GM18873 (cell line): ENCODE results near the gene TIMM44.
A peak's percentile ranks its signal among the peaks of the same experiment; 100 is the strongest.
"Not testable (repeated sequence)": the region's sequence is repeated elsewhere in the genome, so short reads cannot be mapped to it uniquely, and the experiment has no call there.

ENCODE experiments used
- ATAC-seq: cut with Tn5 transposase; IDR thresholded peaks from one replicate; pipeline ENCODE4 v1.9.1; 2021; ENCODE audit warnings: mild to moderate bottlenecking, moderate library complexity, moderate number of reproducible peaks; ENCODE audit not compliant: unreplicated experiment, low FRiP score

The TIMM44 gene

DNA sequence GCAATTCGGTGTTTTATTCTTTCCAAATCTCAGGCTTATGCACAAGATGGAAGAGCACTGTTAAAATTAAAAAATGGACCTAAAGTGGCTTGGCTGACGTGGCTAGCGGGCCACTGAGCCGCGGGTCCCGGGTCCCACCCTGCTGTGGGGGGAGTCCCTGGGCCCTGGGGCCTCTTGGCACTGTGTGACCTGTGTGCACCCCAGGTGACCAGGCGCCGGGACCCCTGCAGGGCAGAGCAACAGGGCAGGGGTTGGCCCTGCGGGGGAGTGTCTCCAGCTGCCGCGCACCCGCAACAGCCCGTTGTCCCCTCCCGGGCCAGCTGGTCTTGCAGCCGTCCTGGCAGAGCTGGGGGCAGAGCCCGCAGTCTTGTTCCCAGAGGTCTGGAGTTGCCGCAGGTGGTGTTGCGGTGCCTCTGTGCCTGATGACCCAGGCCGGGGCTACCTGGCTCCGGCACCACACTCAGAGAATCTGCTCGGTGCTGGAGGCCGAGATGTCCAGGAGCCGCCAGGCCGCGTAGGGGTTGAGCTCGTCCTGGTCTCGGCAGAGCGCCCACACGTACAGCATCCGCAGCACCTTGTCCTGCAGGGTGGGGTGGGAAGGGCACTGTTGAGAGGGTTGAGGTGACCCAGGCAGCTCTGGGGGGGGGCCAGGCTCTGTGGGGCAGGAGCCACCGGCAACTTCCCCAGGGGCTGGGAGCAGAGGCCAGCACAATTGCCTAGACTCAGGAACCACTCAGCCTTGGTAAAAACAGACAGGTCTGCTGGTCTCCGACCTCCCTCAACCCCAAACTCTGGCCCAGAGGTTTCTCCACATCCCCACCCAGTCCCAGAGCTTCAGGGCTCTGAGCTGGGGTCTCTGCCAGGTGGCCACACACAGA, 16.5 kb downstream of the TIMM44 start:
- no peak for ATAC-seq

DNA sequence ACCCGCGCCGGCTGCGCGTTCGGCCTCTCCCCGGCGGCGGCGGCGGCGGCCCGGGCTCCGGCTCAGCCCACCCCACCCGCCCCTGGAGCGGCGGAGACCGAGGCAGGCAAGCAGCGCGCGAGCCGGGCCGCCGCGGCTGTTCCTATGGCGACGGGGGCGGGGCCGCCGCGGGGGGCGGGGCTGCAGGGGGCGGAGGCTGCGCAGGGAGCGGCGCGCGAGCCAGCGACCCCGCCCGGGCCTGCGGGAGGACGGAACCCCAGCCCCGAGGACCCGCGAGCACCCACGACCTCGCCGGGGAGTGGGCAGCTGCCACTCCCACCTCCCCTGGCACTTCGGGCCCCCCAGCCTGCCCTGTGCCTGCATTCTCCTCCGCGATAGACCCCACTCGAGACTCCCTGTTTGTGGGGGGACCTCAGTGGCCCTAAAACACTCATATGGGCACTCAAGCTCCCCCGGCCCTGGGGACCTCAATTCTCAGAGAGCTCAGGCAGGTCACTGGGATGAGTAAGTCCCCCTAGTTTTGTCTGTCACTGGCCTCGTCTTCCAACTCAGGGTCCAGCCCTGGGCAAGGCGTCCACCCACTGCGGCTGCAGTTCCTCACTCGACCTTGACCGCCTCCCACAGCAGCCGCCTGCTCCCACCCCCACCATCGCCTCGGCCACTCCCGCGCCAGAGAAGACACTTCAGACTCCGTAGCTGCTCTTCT, 17.3 kb downstream of the TIMM44 start, which contains the start of gene CTXN1:
TSS of gene CTXN1 (minus strand) at position 115 of the 706 bp plus-strand sequence. CDS start 597 bp downstream, outside the sequence.
- no peak for ATAC-seq

DNA sequence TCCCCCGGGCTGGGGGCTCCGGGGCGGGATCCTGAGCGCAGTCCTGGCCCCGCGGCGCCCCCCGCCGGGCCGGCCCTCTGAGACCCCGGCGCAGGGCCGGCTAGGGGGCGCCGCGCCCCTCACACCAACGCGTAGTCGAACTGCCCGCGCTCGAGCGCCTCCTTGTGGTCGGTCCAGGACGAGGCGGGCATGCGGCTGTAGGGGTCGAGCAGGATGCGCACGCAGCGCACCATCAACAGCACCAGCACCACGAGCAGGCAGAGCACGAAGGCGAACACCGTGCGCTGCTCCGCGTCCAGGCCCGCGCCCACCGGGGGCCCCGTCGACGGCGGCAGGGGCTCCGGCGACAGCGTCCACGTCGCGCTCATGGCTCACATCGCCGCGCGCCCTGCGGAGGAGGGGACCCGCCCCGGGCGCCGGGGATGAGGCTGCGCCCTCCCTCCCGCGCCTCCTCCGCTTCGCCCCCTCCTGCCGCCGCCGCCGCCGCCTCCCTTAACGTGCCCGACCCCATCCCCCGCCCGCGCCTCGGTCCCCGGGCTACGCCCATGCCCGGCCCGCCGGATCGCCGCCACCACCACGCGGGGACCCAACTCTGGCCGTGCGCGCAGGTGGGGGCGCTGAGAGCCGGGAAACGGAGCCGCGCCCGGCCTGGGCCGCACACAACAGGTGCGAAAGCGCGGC, 18.2 kb downstream of the TIMM44 start:
- no peak for ATAC-seq

DNA sequence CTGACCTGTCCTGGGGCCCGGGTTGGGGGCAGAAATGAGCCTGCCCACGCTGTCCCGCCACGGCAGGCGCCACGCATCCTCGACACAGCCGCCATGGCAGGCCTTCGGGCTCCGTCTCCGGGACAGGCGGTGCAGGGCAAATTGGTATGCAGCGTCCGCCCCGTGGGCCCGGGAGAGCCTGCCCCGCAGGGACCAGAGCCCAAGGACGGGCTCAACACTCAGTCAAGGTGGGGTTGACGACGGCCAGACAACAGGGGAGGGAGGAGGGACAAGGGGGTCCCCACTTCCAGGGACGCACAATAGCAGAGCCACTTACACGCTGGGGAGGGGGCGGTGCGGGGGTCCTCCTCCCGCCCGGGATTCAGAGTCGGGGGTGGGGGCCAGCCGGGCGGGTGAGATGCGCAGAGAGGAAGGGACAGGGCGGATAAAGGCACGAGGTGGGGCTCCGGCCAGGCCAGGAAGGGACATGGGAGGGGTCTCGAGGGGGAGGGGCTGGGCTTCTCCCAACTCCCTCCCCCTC, 18.8 kb downstream of the TIMM44 start:
- ATAC-seq: no peak

DNA sequence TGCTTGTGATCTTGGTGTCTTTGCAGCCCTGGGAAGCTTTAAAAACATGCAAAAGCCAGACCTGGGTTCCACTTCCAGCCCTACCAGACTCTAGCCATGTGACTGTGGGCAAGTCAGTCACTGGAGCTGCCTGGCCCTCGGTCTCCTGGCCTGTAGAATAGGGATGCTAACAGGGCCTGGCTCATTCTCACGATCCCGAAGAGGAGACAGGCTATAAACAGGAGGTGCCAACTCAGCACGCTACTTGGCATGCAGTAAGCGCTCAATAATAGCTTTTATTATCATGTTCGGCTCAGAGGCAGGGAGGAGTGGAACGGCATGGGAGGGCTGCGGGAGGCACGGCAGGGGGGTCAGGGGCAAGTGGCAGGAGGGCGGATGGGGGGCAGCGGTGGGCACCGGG, 19.2 kb downstream of the TIMM44 start:
- no peak for ATAC-seq

DNA sequence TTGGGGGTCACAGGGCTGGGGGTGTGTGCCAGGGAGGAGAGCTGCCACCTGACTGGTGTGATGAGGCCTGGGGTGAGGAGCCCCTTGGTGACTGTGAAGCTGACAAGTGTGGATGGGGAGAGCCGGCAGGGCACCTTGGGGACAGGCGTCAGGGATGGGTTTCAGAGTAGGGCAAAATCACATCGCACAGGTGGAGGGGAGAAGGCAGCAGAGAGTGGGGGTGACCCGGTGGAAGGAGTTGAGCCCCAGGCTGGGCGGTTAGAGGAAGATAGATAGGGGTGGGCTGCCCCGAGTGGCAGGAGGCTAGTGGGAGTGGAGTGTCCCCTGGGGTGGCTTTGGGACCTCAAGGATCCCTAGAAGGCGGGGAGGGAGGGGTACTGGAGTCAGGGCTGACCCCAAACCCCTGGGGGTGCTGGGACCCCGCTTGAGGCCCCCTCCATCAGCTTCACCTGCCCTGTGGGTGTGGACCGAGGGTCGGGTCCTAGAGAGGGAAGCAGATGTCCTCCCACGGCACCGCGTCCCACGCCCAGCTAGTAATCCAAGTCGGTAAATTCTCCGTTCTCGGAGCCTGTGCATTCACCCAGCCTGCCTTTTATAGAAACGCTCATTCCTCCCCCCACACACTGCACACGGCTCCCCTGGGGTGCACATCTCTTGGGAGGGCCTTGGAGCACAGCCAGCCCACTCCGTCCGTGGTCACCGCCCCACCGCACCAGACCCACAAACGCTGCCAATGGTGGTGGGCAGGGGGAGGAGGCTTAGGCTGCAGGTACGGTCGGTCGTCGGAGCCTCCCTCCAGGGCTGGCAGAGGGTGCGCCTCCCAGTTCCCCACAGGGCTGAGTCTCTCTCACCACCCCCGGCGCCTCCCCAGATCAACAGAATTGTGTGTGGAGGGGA, 19.9 kb downstream of the TIMM44 start:
- no peak for ATAC-seq

DNA sequence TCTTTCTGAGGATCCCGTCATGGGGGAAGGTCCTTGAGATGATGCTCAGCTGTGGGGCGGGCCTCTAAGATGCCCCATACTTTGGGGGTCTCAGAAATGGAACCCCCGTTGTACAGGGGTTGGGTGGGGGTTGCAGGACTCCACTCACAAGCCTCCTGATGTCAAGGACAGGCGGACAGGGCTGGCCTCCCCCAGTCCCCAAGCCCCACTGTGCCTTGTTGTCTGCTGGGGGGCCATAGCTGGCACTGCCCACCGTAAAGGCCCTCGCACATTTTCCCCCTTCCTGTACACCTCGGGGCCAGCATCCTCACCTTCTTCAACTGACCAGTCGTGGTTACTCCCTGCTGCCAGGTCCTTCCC, 20.6 kb downstream of the TIMM44 start:
- no peak for ATAC-seq

DNA sequence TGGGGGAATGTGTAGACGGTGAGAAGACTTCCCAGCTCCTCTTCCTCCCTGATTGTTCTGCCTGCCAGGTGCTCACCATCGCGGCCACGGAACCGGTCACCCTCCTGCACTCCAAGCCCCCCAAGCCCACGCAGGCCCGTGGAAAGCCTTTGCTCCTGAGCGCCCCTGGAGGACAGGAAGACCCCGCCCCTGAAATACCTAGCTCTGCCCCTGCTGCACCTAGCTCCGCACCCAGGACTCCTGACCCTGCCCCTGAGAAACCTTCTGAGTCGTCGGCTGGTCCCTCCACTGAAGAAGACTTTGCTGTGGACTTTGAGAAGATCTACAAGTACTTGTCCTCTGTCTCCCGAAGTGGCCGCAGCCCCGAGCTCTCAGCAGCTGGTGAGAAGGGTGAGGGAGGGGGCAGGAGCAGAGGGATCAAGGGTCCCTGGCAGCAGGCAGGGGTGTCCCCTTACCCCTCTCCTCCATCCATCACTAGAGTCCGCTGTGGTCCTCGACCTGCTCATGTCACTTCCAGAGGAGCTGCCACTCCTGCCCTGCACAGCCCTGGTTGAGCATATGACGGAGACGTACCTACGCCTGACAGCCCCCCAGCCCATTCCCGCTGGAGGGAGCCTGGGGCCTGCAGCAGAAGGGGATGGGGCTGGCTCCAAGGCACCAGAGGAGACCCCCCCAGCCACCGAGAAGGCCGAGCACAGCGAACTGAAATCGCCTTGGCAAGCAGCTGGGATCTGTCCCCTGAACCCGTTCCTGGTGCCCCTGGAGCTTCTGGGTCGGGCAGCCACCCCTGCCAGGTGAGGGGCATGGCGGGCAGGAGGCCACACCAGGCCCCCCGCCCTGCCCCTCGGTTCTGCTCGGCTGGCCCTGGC, 21.3 kb downstream of the TIMM44 start:
- ATAC-seq: no peak

DNA sequence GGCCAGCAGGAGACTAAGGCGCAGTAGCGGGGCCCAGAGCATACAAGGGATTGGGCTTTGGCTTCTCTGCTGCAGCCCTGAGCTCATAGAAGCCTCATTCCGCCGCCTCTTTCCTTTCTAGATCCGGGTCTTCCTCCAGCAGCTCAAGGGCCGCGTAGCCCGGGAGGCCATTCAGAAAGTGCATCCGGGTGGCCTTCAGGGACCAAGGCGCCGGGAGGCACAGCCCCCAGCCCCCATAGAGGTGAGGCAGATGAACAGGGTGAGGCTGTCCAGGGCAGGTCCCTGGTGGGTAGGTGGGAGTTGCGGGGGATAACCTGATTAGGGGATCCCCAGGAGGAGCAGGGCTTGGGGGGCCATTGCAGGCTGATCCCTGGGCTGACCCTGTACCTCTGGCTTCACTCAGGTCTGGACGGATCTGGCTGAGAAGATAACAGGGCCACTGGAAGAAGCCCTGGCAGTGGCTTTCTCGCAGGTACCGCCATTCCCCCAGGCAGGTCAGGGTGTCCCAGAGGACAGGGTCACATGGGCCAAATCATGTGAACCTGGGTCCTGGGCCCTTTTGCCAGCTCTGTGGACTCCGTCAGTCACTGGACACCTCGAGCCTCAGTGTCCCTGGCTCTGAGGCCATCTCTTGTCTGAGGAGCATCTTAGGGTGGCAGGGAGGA, 22.0 kb downstream of the TIMM44 start:
- ATAC-seq: no peak

DNA sequence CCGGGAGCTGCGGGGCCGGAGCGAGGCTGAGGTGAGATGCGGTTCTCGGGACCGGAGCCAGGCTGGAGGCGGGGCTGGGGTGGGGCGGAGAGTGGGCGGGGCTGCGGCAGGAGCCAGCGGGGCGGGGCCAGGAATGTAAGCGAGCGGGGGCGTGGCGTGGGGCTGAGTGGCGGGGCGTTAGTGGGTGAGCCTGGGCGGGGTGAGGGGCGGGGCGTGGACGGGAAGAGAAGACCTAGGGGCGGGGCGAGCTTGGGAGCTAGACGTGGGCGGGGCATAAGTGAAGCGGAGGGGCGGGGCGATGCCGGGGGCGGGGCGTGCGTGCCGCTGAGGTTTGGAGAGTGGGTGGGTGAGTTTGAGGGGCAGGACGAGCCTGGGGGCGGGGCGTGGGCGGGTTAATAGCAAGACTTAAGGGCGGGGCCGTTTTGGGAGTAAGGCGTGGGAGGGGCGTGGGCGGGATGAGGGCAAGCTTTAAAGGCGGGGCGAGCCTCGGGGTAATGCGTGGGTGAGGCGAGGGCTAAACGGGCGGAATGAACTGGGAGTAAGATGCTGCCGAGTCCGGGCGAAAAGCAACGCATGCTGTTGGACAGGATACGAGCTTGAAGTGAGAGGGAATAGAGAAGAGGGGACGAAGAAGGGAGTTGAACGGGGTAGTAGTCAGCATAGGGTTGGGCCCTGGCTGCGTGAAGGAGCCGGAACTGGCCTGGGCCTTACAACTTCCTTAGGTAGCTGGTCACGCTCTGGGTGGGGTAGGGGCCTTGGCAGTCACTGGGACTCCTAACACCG, 22.8 kb downstream of the TIMM44 start:
- peak; percentile 29 for ATAC-seq

DNA sequence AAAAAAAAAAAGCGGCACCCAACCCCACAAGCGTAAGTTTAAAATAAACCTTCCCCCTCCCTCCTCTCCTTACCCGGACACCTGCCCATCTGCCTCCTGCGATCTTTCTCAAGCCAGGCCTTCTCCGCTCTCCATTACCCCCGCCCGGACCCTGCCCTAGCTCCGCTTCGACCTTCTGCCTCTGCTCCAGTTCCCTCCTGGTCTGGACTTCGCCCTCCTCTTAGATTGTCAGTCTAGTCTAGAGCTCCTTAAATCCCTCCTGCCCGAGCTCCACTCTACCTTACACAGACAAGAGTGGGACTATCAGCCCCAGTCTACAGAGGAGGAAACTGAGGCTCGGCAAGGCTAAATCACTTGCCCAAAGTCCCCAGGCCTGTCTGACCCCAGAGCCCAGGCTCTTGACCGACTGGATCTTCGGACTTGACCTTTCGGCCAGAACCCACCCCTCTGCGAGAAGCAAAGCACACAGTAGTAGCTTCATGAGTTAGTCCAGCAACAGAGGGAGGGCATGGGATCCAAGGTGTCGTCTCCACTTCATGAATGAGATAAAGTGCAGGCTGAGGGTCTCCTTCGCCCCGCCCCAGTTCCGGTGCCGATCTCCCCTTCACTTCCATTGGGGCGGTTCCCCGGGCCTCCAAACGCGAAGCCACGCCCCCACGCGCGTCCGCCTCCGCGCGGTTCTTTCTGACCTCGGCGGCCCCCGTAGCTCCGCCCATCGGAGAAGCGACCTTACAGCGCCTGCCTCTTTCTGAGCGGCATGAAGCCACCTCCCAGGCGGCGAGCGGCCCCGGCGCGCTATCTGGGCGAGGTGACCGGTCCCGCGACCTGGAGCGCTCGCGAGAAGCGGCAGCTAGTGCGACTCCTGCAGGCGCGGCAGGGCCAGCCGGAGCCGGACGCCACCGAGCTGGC, 23.6 kb downstream of the TIMM44 start, which contains the start of gene SNAPC2:
TSS of gene SNAPC2 (plus strand) at position 729 of the 909 bp plus-strand sequence. CDS start at position 758, 29 bp downstream.
- peak; percentile 48 for ATAC-seq

DNA sequence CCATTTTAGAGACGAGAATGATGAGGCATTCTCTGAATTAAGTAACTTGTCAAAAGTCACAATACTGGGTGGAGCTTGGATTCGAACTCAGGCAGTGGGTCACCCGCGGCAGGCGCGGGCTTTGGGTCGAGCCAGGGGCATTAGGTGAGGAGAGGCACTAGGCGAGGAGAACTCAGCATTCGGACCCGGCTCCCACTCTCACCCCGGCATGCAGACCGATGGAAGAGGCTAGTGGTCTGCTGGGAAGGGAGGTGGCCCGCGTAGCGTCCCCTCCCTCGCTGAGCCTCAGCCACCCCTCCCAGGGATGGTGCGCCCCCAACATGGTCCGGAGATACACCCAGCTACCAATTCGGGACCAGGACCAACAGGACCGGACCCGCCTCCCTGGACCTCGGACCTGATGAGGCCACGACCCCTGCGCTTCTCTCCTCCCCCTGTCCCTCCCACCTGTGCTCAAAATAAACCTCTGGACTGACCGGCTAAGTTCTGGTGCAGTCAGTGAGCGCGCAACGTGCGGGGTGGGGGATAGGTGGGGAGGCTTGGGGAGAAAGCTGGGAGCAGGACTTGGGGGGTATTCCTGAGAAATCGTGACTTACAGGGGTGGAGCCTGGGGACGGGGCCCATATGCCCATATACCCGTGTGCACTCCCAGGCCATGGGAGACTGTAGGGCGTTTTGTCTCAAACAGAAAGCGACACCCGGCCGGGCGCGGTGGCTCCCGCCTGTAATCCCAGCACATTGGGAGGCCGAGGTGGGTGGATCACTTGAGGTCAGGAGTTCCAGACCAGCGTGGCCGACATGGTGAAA, 24.6 kb downstream of the TIMM44 start:
- no peak for ATAC-seq

DNA sequence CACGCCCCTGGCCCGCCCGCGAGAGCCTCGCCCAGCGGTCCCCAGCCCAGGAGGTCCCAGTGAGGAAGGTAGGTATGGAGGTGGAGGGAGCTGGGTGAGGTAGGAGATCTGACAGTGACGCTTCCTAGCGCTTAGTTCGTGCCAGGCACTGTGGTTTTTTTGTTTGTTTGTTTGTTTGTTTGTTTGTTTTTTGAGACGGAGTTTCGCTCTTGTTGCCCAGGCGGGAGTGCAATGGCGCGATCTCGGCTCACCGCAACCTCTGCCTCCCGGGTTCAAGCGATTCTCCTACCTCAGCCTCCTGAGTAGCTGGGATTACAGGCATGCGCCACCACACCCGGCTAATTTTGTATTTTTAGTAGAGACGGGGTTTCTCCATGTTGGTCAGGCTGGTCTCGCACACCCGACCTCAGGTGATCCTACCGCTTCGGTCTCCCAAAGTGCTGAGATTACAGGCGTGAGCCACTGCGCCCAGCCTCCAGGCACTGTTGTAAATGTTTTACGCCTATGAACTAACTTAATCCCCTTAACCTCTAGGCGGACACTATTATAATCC, 25.3 kb downstream of the TIMM44 start:
- not testable (repeated sequence) for ATAC-seq

DNA sequence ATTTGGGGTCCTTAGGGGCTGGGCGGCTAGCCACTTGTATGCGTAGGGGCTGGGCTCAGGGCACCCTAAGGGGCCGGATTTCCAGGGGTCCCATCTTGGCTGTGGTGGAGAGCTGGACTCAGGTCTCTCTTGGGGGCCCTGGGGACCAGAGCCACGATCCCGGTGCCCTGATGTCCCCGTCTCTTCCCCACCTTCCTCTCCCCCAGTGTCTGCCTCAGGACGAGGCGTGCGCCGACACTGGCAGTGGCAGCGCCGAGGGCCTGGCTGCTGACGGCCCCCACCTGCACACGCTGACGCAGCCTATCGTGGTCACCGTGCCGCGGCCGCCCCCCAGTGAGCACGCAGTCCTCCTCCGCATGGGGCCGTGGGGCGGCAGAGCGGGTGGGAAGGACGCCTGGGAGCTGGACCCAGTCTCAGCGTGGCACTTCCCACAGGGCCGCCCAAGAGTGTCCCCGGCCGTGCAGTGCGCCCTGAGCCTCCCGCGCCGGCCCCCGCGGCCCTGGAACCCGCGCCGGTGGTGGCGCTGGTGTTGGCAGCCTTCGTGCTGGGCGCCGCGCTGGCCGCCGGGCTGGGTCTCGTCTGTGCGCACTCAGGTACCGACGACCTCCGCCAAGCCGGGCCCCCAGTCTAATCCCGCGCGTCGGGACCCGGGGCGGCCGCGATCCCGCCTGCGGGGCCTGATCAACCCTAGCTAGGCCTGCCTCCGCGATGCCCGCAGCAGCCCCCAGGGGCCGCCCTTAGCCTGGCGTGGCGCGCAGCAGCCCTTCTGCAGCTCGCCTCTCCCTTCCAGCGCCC, 26.0 kb downstream of the TIMM44 start:
- no peak for ATAC-seq

DNA sequence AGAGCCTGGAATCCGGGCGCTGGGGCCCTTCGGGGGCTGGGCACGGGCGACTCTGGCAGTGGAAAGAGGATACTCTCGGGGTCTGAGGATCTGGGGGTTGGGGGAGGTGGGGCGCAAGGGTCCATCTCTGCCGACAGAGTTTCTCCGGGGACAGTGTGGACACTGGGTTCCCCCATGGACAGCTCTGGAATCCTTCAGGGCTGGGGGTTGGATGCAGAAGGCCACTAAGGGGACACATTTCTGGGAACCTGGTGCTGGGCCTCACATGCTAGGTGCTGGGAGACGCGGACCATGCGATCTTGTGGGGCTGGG, 26.6 kb downstream of the TIMM44 start:
- ATAC-seq: no peak
